AG10803 (cell line): ENCODE results near the gene SNAP29.
"Not testable (repeated sequence)": the region's sequence is repeated elsewhere in the genome, so short reads cannot be mapped to it uniquely, and the experiment has no call there.

ENCODE experiments used
- DNase-seq: peaks from one replicate; pipeline ENCODE4 v3.0.0; 2010; ENCODE audit warnings: low read depth
- H3K4me3 ChIP-seq: 2 replicates; pipeline ENCODE4 v1.5.1; 2011; ENCODE audit warnings: mild to moderate bottlenecking, low read length, control low read depth
- TF ChIP-seq, protein P1 (sequence below): conservative IDR thresholded peaks from 2 replicates; pipeline ENCODE4 v1.5.1; 2011; ENCODE audit warnings: mild to moderate bottlenecking, low read length, control low read depth, inconsistent platforms

Gene SNAP29

DNA sequence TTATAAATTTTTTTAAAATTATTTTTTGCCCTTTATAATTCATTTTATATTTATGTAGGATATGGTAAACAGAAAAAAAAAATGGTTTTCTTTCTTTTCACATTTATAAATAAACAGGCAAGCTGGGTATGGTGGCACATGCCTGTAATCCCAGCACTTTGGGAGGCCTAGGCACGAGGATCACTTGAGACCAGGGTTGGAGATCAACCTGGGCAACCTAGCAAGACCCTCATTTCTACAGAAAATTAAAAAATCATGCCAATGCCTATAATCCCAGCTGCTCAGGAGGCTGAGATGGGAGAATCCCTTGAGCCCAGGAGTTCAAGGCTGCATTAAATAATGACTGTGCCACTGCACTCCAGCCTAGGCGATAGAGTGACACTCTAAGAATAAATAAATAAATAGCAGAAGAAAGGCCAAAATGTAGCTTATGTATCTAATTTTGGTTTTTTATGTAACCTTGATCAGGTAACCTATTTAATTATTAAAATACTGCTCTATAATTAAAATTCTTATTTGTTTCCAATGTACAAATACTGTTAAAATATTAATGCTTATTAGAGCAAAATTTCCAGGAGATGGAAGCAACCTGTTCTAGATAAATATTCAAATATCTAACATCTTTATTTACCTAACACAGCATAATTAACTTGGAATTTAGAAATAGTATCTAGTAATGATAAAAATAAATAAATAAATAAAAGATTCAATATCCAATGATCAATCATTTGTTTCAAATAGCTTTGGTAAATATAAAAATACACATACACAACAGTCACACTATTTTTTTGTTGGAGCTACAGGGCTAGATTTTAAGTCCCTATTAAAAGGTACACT lies 21.6 kb upstream of the SNAP29 start:
- TF ChIP-seq, protein P1, sequence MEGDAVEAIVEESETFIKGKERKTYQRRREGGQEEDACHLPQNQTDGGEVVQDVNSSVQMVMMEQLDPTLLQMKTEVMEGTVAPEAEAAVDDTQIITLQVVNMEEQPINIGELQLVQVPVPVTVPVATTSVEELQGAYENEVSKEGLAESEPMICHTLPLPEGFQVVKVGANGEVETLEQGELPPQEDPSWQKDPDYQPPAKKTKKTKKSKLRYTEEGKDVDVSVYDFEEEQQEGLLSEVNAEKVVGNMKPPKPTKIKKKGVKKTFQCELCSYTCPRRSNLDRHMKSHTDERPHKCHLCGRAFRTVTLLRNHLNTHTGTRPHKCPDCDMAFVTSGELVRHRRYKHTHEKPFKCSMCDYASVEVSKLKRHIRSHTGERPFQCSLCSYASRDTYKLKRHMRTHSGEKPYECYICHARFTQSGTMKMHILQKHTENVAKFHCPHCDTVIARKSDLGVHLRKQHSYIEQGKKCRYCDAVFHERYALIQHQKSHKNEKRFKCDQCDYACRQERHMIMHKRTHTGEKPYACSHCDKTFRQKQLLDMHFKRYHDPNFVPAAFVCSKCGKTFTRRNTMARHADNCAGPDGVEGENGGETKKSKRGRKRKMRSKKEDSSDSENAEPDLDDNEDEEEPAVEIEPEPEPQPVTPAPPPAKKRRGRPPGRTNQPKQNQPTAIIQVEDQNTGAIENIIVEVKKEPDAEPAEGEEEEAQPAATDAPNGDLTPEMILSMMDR: no peak
- H3K4me3 ChIP-seq: no peak overlapping the region
- no peak for DNase-seq

DNA sequence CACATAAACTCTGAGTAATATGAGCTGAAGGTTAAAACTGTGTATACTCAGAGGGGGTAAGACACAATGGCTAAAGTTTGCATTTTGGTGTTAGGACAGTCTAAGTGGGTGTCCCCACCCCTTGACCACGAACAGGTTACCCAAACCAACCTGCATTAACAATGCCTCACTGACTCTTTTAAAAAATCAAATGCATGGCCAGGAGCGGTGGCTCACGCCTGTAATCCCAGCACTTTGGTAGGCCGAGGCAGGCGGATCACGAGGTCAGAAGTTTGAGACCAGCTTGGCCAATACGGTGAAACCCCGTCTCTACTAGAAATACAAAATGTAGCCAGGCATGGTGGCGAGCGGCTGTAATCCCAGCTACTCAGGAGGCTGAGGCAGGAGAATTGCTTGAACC lies 19.5 kb upstream of the SNAP29 start:
- not testable (repeated sequence) for H3K4me3 ChIP-seq, DNase-seq

DNA sequence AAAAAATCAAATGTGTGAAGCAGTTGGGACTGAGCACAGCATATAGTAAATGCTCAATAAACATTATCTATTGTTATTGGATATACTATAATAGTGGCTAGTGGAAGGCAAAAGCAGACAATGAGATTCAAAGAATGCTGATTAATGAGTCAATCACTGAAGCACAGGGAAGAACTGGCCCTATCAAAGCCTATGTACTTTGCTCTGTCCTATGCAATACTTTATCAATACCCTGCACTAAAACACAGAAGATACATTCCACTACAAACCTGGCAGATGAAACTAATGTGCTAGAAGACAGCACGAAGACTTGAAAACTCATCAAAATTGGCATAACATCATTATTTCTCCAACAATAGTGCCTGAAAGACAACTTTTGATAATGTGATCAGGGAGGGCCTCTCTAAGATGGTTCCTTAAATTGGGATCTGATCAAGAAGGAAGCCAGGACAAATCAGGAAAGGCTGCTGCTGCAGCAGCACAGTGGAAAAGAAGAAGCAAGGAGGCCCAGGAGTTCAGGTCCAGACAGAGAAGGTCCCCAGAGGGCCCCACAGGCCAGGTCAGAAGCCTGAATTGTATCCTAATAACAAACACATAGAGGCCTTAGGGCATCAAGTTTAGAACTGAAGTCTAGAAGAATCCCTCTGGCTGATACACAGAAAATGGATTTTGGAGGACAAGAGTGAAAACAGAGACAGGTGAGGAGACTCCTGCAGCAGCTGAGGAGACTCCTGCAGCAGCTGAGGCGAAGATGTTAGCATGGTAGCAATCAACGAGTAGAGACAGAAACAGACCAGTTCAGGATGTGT lies 18.8 kb upstream of the SNAP29 start:
- TF ChIP-seq, protein P1: no peak
- H3K4me3 ChIP-seq: no peak overlapping the region
- DNase-seq: no peak

DNA sequence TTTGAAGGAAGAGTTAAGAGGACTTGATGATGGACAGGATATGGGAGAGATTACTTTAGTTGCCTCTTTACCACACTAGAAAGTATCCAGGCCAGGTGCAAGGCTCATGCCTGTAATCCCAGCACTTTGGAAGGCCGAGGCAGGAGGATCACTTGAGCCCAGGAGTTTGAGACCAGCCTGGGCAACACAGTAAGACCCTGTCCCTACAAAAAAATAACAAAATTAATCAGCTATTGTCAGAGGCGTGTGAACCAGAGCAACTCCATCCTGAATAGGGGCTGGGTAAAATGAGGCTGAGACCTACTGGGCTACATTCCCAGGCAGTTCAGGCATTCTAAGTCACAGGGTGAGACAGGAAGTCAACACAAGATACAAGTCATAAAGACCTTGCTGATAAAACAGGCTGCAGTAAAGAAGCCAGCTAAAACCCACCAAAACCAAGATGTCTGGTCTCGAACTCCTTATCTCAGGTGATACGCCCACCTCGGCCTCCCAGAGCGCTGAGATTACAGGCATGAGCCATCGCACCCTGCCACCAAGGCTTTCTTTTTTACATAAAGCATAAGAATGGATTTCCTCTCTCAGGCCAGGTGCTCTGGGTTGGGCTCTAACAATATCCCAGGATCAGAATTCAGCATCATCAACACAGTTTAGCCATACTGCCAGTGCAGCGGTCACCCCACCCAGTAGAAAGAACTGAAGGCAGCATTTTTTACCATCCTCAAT lies 18.0 kb upstream of the SNAP29 start:
- H3K4me3 ChIP-seq: no peak overlapping the region
- TF ChIP-seq, protein P1: no peak
- DNase-seq: no peak

DNA sequence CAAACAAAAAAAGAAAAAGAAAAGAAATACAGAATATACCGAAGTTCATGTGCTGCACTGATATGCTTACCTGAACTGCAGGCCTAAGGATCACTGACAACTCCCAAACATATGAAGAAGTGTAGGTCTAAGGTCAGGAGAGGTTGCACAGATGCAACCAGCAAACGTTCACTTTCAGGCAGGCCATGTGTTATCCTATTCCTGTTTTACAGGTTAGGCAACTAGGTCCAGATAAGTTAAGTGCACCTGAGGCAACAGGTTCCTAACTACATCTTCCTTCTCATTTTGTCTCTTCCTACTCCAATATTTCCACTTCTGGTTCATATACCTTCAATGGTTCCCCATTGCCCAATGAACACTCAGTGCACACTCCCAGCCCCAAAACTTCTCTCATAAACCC lies 15.3 kb upstream of the SNAP29 start:
- H3K4me3 ChIP-seq: no peak overlapping the region
- TF ChIP-seq, protein P1: no peak
- DNase-seq: no peak

DNA sequence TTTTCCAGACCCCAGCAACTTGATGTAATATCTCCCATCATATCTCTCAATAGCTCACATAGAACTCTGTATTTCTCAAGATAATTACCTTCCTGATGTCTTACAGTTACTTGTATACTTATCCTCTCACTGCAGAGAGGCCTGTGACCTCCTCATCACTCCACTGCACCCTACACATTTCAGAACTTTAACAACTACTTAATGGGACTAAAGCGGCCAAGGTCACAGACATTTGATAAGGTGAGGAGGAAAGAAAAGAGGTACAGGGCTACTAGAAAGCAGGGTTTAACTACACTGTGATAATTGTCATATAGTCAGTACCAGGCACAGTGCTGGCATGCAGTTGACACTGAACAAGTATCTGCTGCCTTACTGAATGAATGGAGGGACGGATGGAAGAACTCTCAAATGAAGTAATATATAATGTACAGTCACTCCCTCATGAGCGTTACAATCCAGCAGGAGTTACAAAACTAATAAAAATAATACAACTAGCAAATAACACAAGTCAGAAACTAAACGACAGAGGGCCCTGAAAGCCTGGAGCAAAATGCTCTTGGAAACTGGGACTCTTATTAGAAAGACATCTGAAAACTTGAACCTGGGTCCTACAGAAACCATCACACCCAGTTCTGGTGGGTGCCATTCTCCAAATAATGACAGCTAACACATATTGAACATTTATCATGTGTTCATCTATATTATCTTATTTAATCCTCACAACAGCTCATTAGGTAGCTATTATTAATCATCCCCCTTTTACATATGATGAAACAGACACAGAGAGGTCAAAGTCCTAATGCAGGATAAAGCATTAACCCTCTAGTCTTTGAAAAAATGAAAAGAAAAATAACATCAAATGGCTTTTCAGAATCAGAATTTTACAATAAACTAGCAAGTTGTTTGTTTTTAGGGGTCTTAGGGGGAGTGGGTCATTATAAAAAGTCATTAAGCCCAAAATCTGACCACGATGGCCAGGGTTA lies 14.5 kb upstream of the SNAP29 start:
- TF ChIP-seq, protein P1: no peak
- no peak for DNase-seq
- no peak overlapping the region for H3K4me3 ChIP-seq
